NAMALWA (cell line): ENCODE measurements around the gene SCAI.
"Not testable (repeated sequence)": the region's sequence is repeated elsewhere in the genome, so short reads cannot be mapped to it uniquely, and the experiment has no call there.

Experiments used
- DNase-seq: peaks from one replicate; pipeline ENCODE4 v3.0.0-alpha.2; 2015; ENCODE audit warnings: low spot score

The SCAI gene

GRCh38 chr9:125150349-125151245, 7.3 kb upstream of the SCAI start:
- DNase-seq: no peak

GRCh38 chr9:125147401-125147951, 4.1 kb upstream of the SCAI start:
- DNase-seq: no peak

- DNase-seq: no peak
Observed at GRCh38 chr9:125146247-125146646, 2.9 kb upstream of the SCAI start.

GRCh38 chr9:125145425-125145824, 2.1 kb upstream of the SCAI start:
- no peak for DNase-seq

GRCh38 chr9:125142560-125143376, 560 bp downstream of the SCAI start:
- DNase-seq: peak; percentile 47

- DNase-seq: no peak
Observed at GRCh38 chr9:125141751-125142150, 1.6 kb downstream of the SCAI start.

GRCh38 chr9:125141251-125141650, 2.1 kb downstream of the SCAI start:
- DNase-seq: no peak

- DNase-seq: no peak
Observed at GRCh38 chr9:125140576-125140975, 2.8 kb downstream of the SCAI start.

GRCh38 chr9:125137200-125137599, 6.1 kb downstream of the SCAI start:
- no peak for DNase-seq

- DNase-seq: no peak
Observed at GRCh38 chr9:125134976-125135375, 8.4 kb downstream of the SCAI start.

- DNase-seq: no peak
Observed at GRCh38 chr9:125133403-125134329, 9.7 kb downstream of the SCAI start.

GRCh38 chr9:125131778-125132177, 11.6 kb downstream of the SCAI start:
- no peak for DNase-seq

- DNase-seq: peak; percentile 64
Observed at GRCh38 chr9:125126019-125126746, 17.1 kb downstream of the SCAI start.

- DNase-seq: no peak
Observed at GRCh38 chr9:125125523-125125922, 17.8 kb downstream of the SCAI start.

GRCh38 chr9:125121146-125121545, 22.2 kb downstream of the SCAI start:
- no peak for DNase-seq

GRCh38 chr9:125119643-125120286, 23.6 kb downstream of the SCAI start:
- no peak for DNase-seq

GRCh38 chr9:125118696-125119095, 24.6 kb downstream of the SCAI start:
- not testable (repeated sequence) for DNase-seq

- not testable (repeated sequence) for DNase-seq
Observed at GRCh38 chr9:125114503-125114902, 28.8 kb downstream of the SCAI start.

- no peak for DNase-seq
Observed at GRCh38 chr9:125110464-125110863, 32.9 kb downstream of the SCAI start.

- not testable (repeated sequence) for DNase-seq
Observed at GRCh38 chr9:125108541-125108940, 34.8 kb downstream of the SCAI start.
